ENCODE data around the gene REG3G.

Gene REG3G

GRCh38 chr2:79065201-79065600 lies 39.7 kb downstream of the REG3G start (continued):
- TF ChIP-seq BACH2 (CRISPR knock-in tag; IDR thresholded peaks at IDR 0.05; ENCODE audit: borderline replicate concordance) = no peak
- TF ChIP-seq CREB5 (CRISPR knock-in tag; IDR thresholded peaks at IDR 0.05; ENCODE audit: low read depth) = no peak
- no peak for TF ChIP-seq ZNF70 (CRISPR knock-in tag; IDR thresholded peaks at IDR 0.05)
- no peak for TF ChIP-seq RARB (CRISPR knock-in tag; IDR thresholded peaks at IDR 0.05)

GRCh38 chr2:79071078-79071477 lies 45.6 kb downstream of the REG3G start:
- no peak for ATAC-seq
- TF ChIP-seq ZC3H10 (CRISPR knock-in tag; IDR thresholded peaks at IDR 0.05) (no peak), SNAI2 (CRISPR knock-in tag; IDR thresholded peaks at IDR 0.05) (no peak), PATZ1 (CRISPR knock-in tag; IDR thresholded peaks at IDR 0.05; ENCODE audit: borderline replicate concordance) (no peak), TCF4 (CRISPR knock-in tag; IDR thresholded peaks at IDR 0.05; ENCODE audit: borderline replicate concordance) (no peak), RARB (CRISPR knock-in tag; IDR thresholded peaks at IDR 0.05) (no peak), ZFP30 (CRISPR knock-in tag; IDR thresholded peaks at IDR 0.05) (no peak), OSR1 (CRISPR knock-in tag; IDR thresholded peaks at IDR 0.05) (no peak), PPARA (CRISPR knock-in tag; IDR thresholded peaks at IDR 0.05; ENCODE audit: borderline replicate concordance) (no peak), TOX (CRISPR knock-in tag; IDR thresholded peaks at IDR 0.05; ENCODE audit: borderline replicate concordance) (no peak), ZNF70 (CRISPR knock-in tag; IDR thresholded peaks at IDR 0.05) (no peak), ZFP3 (CRISPR knock-in tag; IDR thresholded peaks at IDR 0.05) (no peak), ZNF565 (CRISPR knock-in tag; conservative IDR thresholded peaks at IDR 0.05; ENCODE audit: low read depth) (no peak), ESRRG (CRISPR knock-in tag; IDR thresholded peaks at IDR 0.05) (no peak), GLIS3 (CRISPR knock-in tag; IDR thresholded peaks at IDR 0.05) (no peak), TSHZ2 (CRISPR knock-in tag; IDR thresholded peaks at IDR 0.05) (no peak), CSDC2 (CRISPR knock-in tag; IDR thresholded peaks at IDR 0.05) (no peak), ARNTL (CRISPR knock-in tag; IDR thresholded peaks at IDR 0.05; ENCODE audit: borderline replicate concordance, low read depth) (no peak), POU6F1 (CRISPR knock-in tag; IDR thresholded peaks at IDR 0.05; ENCODE audit: borderline replicate concordance, low read depth) (no peak), CREB5 (CRISPR knock-in tag; IDR thresholded peaks at IDR 0.05; ENCODE audit: low read depth) (no peak), ISL1 (CRISPR knock-in tag; IDR thresholded peaks at IDR 0.05) (no peak)
